Hematopoietic multipotent progenitor cell treated with erythropoietin and hydrocortisone succinate and interleukin-3 and kit ligand, for 17 days (in vitro differentiated cells): ENCODE data around the gene CYLD.

Experiments
- DNase-seq: peaks from one replicate; pipeline ENCODE4 v3.0.0-alpha.2; 2015; ENCODE audit warnings: low spot score

CYLD gene

GRCh38 chr16:50711862-50712559 lies 29.9 kb upstream of the CYLD start:
- no peak for DNase-seq

- no peak for DNase-seq
These were observed 29.4 kb upstream of the CYLD start for GRCh38 chr16:50712560-50712898.

GRCh38 chr16:50712956-50713355 lies 28.9 kb upstream of the CYLD start:
- DNase-seq: no peak

GRCh38 chr16:50717091-50717490 lies 24.8 kb upstream of the CYLD start:
- no peak for DNase-seq

- no peak for DNase-seq
These were observed 24.4 kb upstream of the CYLD start for GRCh38 chr16:50717494-50717893.

GRCh38 chr16:50718061-50718760 lies 23.7 kb upstream of the CYLD start:
- DNase-seq: no peak

- DNase-seq: no peak
These were observed 23.0 kb upstream of the CYLD start for GRCh38 chr16:50718761-50719400.

- no peak for DNase-seq
These were observed 22.2 kb upstream of the CYLD start for GRCh38 chr16:50719401-50720337.

- no peak for DNase-seq
These were observed 20.1 kb upstream of the CYLD start for GRCh38 chr16:50721549-50722404.

GRCh38 chr16:50722405-50722737 lies 19.5 kb upstream of the CYLD start:
- no peak for DNase-seq

- DNase-seq: no peak
These were observed 18.9 kb upstream of the CYLD start for GRCh38 chr16:50722960-50723359.

- no peak for DNase-seq
These were observed 17.6 kb upstream of the CYLD start for GRCh38 chr16:50724306-50724705.

GRCh38 chr16:50731130-50731988 lies 10.5 kb upstream of the CYLD start:
- no peak for DNase-seq

- DNase-seq: no peak
These were observed 9.7 kb upstream of the CYLD start for GRCh38 chr16:50731989-50732832.

GRCh38 chr16:50733468-50733867 lies 8.4 kb upstream of the CYLD start:
- no peak for DNase-seq

- no peak for DNase-seq
These were observed 6.2 kb upstream of the CYLD start for GRCh38 chr16:50735629-50736122.

GRCh38 chr16:50736448-50736847 lies 5.4 kb upstream of the CYLD start:
- no peak for DNase-seq

- DNase-seq: no peak
These were observed 4.4 kb upstream of the CYLD start for GRCh38 chr16:50737420-50737959.

GRCh38 chr16:50739031-50739430 lies 2.9 kb upstream of the CYLD start:
- no peak for DNase-seq
